ENCODE results near the gene CYB561. TPM values are rescaled to one million over a fixed set of nuclear protein-coding genes. Genes with fewer than 3 reads are reported as not detected.

The CYB561 gene
- total and polyA plus RNA-seq, 2 donors (not counting 1 experiment from before 2014, with no cell fraction given), result 3.5 to 4.9 TPM

DNA sequence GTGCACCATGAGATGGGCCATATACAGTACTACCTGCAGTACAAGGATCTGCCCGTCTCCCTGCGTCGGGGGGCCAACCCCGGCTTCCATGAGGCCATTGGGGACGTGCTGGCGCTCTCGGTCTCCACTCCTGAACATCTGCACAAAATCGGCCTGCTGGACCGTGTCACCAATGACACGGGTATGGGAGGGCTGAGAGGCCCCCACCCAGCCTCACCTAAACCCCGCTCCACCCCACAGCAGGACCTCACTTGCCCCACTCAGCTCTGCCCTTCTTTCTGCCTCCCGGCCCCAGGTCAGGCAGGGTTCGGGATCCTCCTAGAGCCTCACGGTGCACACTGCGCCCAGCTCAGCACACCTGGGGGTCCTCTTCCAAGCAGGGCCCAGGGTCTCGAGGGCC is 36.4 kb upstream of the CYB561 start:
- intact Hi-C loops (cut with micrococcal nuclease), result no loop called here
- Mint-ChIP-seq H3K27me3 (peaks cover 28% of the 10 kb centered on the region), H3K9me3 (ENCODE audit: insufficient read depth) (no peaks in the 10 kb centered on the region), H3K4me3 (no peak overlapping the region), H3K27ac (no peak overlapping the region), H3K4me1 (peaks cover 25% of the 10 kb centered on the region)
- H3K4me1 ChIP-seq (ENCODE audit: control insufficient read depth in 2 of 2, insufficient read depth in 2 of 2, low read length in 2 of 2), result peaks cover 18 to 25% of the 10 kb centered on the region in 2 donors
- H2AFZ ChIP-seq (ENCODE audit: insufficient read depth, low read depth, low read length, poor library complexity, severe bottlenecking), result no peak overlapping the region
- H3K27ac ChIP-seq (ENCODE audit: low read length in 2 of 2), result no peak overlapping the region
- H3K79me2 ChIP-seq (ENCODE audit: control insufficient read depth, insufficient read depth, low read length), result no peaks in the 10 kb centered on the region
- DNase-seq (no peak), ATAC-seq (ENCODE audit: low read depth) (no peak)
- ChIA-PET POLR2A (interaction anchor here (0.7 kb wide), 1 partner anchor 132 kb away, joined by 3 read pairs; no protein-coding TSS in a partner anchor), CTCF (interaction anchor here (0.7 to 8.7 kb wide), 2 partner anchors 57 to 67 kb away, joined by 3 to 158 read pairs; no protein-coding TSS in a partner anchor)
- 84% methylated on average over 15 of the region's 16 CpGs for WGBS (ENCODE audit: insufficient coverage)
- no peak overlapping the region for H3K4me3 ChIP-seq (ENCODE audit: control extremely low read depth in 1 of 5, extremely low read depth in 1 of 5, insufficient read depth in 1 of 5, low read depth in 2 of 5, low read length in 4 of 5)
- H3K9ac ChIP-seq (ENCODE audit: low read length), result no peak overlapping the region
- TF ChIP-seq CTCF (IDR thresholded peaks at IDR 0.05), result no peak
- TF ChIP-seq EZH2 (IDR thresholded peaks at IDR 0.05; ENCODE audit: borderline replicate concordance, insufficient read depth, low read depth, low read length, poor library complexity, severe bottlenecking), result no peak
- no peaks in the 10 kb centered on the region for H3K36me3 ChIP-seq (replicated peaks in 1 of 2; ENCODE audit: control extremely low read depth in 1 of 2, control insufficient read depth in 1 of 2, extremely low read depth in 1 of 2, insufficient read depth in 2 of 2, low read length in 1 of 2)
- H3K4me2 ChIP-seq (replicated peaks; ENCODE audit: low read depth, low read length, poor library complexity, severe bottlenecking), result no peak overlapping the region
- H4K20me1 ChIP-seq (ENCODE audit: control insufficient read depth, insufficient read depth, low read length, poor library complexity, severe bottlenecking), result no peaks in the 10 kb centered on the region
- H3K27me3 ChIP-seq (replicated peaks in 1 of 4; ENCODE audit: control extremely low read depth in 1 of 4, control insufficient read depth in 3 of 4, insufficient read depth in 4 of 4, low read length in 3 of 4), result peaks cover 0 to 36% (median 11%) of the 10 kb centered on the region in 4 experiments
- no peaks in the 10 kb centered on the region for H3K9me3 ChIP-seq (ENCODE audit: control extremely low read depth in 1 of 3, control insufficient read depth in 2 of 3, insufficient read depth in 1 of 3, low read length in 2 of 3)

GRCh38 chr17:63481488-63481870 is 35.4 kb upstream of the CYB561 start:
- CTCF ChIA-PET, result interaction anchor here (1.4 to 8.7 kb wide), 2 partner anchors 46 to 56 kb away, joined by 4 to 158 read pairs; no protein-coding TSS in a partner anchor
- Mint-ChIP-seq H3K4me3 (no peak overlapping the region), H3K9me3 (ENCODE audit: insufficient read depth) (no peaks in the 10 kb centered on the region), H3K27me3 (peaks cover 28% of the 10 kb centered on the region), H3K27ac (no peak overlapping the region), H3K4me1 (peaks cover 20% of the 10 kb centered on the region)
- no peak for TF ChIP-seq EZH2 (IDR thresholded peaks at IDR 0.05; ENCODE audit: borderline replicate concordance, insufficient read depth, low read depth, low read length, poor library complexity, severe bottlenecking)
- TF ChIP-seq CTCF (IDR thresholded peaks at IDR 0.05), result no peak
- peaks cover 20 to 22% of the 10 kb centered on the region in 2 donors for H3K4me1 ChIP-seq (ENCODE audit: control insufficient read depth in 2 of 2, insufficient read depth in 2 of 2, low read length in 2 of 2)
- no peaks in the 10 kb centered on the region for H3K79me2 ChIP-seq (ENCODE audit: control insufficient read depth, insufficient read depth, low read length)
- intact Hi-C loops (cut with micrococcal nuclease), result no loop called here
- no peak for ATAC-seq (ENCODE audit: low read depth)
- no peaks in the 10 kb centered on the region for H3K9me3 ChIP-seq (ENCODE audit: control extremely low read depth in 1 of 3, control insufficient read depth in 2 of 3, insufficient read depth in 1 of 3, low read length in 2 of 3)
- WGBS (ENCODE audit: insufficient coverage), result 94% methylated on average over 14 of the region's 16 CpGs
- no peak overlapping the region for H2AFZ ChIP-seq (ENCODE audit: insufficient read depth, low read depth, low read length, poor library complexity, severe bottlenecking)
- no peaks in the 10 kb centered on the region for H3K36me3 ChIP-seq (replicated peaks in 1 of 2; ENCODE audit: control extremely low read depth in 1 of 2, control insufficient read depth in 1 of 2, extremely low read depth in 1 of 2, insufficient read depth in 2 of 2, low read length in 1 of 2)
- no peak overlapping the region for H3K4me3 ChIP-seq (ENCODE audit: control extremely low read depth in 1 of 5, extremely low read depth in 1 of 5, insufficient read depth in 1 of 5, low read depth in 2 of 5, low read length in 4 of 5)
- DNase-seq, result no peak
- H4K20me1 ChIP-seq (ENCODE audit: control insufficient read depth, insufficient read depth, low read length, poor library complexity, severe bottlenecking), result no peaks in the 10 kb centered on the region
- POLR2A ChIA-PET, result no interaction called here
- H3K4me2 ChIP-seq (replicated peaks; ENCODE audit: low read depth, low read length, poor library complexity, severe bottlenecking), result no peak overlapping the region
- no peak overlapping the region for H3K27ac ChIP-seq (ENCODE audit: low read length in 2 of 2)
- peaks cover 0 to 38% (median 12%) of the 10 kb centered on the region in 4 experiments for H3K27me3 ChIP-seq (replicated peaks in 1 of 4; ENCODE audit: control extremely low read depth in 1 of 4, control insufficient read depth in 3 of 4, insufficient read depth in 4 of 4, low read length in 3 of 4)
- no peak overlapping the region for H3K9ac ChIP-seq (ENCODE audit: low read length)
